Lung (tissue), 12 donors: ENCODE results near the gene OGFR. TPM values are rescaled to one million over a fixed set of nuclear protein-coding genes. Genes with fewer than 3 reads are reported as not detected.
A peak's percentile ranks its signal among the peaks of the same experiment; 100 is the strongest.

ENCODE experiments used
- ATAC-seq: fragments of 200-7000 bp; cut with Tn5 transposase; one replicate; pipeline ENCODE4 v1.9.1; 2020; ENCODE audit warnings: moderate number of reproducible peaks; ENCODE audit not compliant: insufficient read depth, low FRiP score
- DNase-seq, 3 donors: peaks; one replicate each; pipeline ENCODE4 v3.0.0-alpha.2; 2013 to 2017
- H3K27ac ChIP-seq, 2 donors: one replicate each; pipeline ENCODE4 v1.5.1; 2013; ENCODE audit warnings: mild to moderate bottlenecking in 2 of 2, moderate library complexity in 2 of 2, control low read depth in 1 of 2, inconsistent platforms in 1 of 2, low read depth in 1 of 2, low read length in 1 of 2
- H3K27me3 ChIP-seq, 3 donors: one replicate each; pipeline ENCODE4 v1.5.1; 2013; ENCODE audit warnings: low read length in 2 of 3; ENCODE audit not compliant: control insufficient read depth in 3 of 3, insufficient read depth in 3 of 3
- H3K36me3 ChIP-seq, 4 donors: one replicate each; pipeline ENCODE4 v1.5.1; 2013; ENCODE audit warnings: low read length in 4 of 4, mild to moderate bottlenecking in 1 of 4, moderate library complexity in 1 of 4; ENCODE audit not compliant: control insufficient read depth in 4 of 4, insufficient read depth in 4 of 4
- H3K4me1 ChIP-seq, 5 donors: one replicate each; pipeline ENCODE4 v1.5.1; 2013; ENCODE audit warnings: low read length in 5 of 5, mild to moderate bottlenecking in 2 of 5, moderate library complexity in 1 of 5; ENCODE audit not compliant: control insufficient read depth in 5 of 5, insufficient read depth in 5 of 5
- H3K4me3 ChIP-seq: one replicate; pipeline ENCODE4 v1.5.1; 2013; ENCODE audit warnings: mild to moderate bottlenecking, control low read depth, moderate library complexity
- H3K9ac ChIP-seq, 2 donors: one replicate each; pipeline ENCODE4 v1.5.1; 2013; ENCODE audit warnings: low read length in 2 of 2, control low read depth in 1 of 2; ENCODE audit not compliant: insufficient read depth in 1 of 2
- H3K9me3 ChIP-seq, 4 donors: one replicate each; pipeline ENCODE4 v1.5.1; 2013; ENCODE audit warnings: low read length in 3 of 4, mild to moderate bottlenecking in 1 of 4, moderate library complexity in 1 of 4; ENCODE audit not compliant: control insufficient read depth in 4 of 4, insufficient read depth in 3 of 4
- WGBS, 2 donors: extraction: QIAGEN DNeasy Blood & Tissue Kit; methylation state at CpG; one replicate each; pipeline ENCODE4 v1.1.7; 2013; 5-methylcytosine and 5-hydroxymethylcytosine counted together
- polyA plus RNA-seq, 2 donors: library from polyadenylated mRNA; stranded (reverse); fragments of 200-250 nt; gene quantifications; one replicate each; pipeline ENCODE4 v1.2.1, GENCODE V29; 2013
- total RNA-seq, 2 donors: library from RNA; depleted of rRNA in 1 of 2; stranded (reverse); fragments of >200 nt in 1 of 2; gene quantifications; one replicate each; pipeline ENCODE4 v1.2.1, GENCODE V29; 2014 to 2021
- TF ChIP-seq, protein P1 (sequence below): IDR thresholded peaks from 2 replicates; pipeline ENCODE4 v1.5.1; 2012; ENCODE audit warnings: mild to moderate bottlenecking; ENCODE audit errors: control extremely low read depth, extremely low read depth
- donor health status: control.
- donor health status: control.
- donor health status: Bipolar disorder and iron deficiency.
- donor health status: healthy.
- donor health status: DM: yes; HTN: yes; CAD: no.

The OGFR gene
- total and polyA plus RNA-seq, 4 donors: 38.0 to 73.1 (median 63.9) TPM

- Histone ChIP-seq H3K4me1 (peaks cover 0 to 24% (median 7%) of the 10 kb centered on the region in 5 donors), H3K9me3 (no peaks in the 10 kb centered on the region), H3K27me3 (no peaks in the 10 kb centered on the region), H3K27ac (no peak overlapping the region), H3K36me3 (no peaks in the 10 kb centered on the region), H3K4me3 (no peak overlapping the region), H3K9ac (no peak overlapping the region)
- whole genome bisulfite sequencing, 2 donors: 93 to 94% methylated on average over 14 of the region's 14 CpGs
- TF ChIP-seq, protein P1, sequence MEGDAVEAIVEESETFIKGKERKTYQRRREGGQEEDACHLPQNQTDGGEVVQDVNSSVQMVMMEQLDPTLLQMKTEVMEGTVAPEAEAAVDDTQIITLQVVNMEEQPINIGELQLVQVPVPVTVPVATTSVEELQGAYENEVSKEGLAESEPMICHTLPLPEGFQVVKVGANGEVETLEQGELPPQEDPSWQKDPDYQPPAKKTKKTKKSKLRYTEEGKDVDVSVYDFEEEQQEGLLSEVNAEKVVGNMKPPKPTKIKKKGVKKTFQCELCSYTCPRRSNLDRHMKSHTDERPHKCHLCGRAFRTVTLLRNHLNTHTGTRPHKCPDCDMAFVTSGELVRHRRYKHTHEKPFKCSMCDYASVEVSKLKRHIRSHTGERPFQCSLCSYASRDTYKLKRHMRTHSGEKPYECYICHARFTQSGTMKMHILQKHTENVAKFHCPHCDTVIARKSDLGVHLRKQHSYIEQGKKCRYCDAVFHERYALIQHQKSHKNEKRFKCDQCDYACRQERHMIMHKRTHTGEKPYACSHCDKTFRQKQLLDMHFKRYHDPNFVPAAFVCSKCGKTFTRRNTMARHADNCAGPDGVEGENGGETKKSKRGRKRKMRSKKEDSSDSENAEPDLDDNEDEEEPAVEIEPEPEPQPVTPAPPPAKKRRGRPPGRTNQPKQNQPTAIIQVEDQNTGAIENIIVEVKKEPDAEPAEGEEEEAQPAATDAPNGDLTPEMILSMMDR: no peak
- DNase-seq (no peak), ATAC-seq (no peak)
Observed at GRCh38 chr20:62830251-62830650, 25.6 kb downstream of the OGFR start.

DNA sequence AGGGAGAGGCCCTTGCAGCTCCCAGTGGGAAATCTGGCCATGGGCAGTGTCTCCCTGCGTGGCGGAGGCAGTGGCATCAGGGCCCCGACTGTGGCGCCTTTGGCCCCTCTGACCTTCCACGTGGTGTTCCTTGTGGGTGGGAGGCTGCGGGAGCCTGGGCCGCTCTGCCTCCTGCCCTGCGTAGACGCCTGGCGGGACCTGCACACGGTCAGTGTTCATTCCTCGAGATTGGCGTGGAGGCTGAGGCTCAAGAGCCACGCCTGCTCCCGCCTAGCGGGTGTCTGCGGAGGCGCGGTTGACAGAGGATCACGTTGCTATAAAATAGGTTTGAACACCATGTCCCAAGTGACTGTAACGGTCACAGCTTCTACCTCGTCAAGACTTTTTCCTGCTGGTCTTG is 26.2 kb downstream of the OGFR start:
- DNase-seq (peak in 1 of 3 donors; percentile 11), ATAC-seq (no peak)
- WGBS, 2 donors: 78 to 88% methylated on average over 22 of the region's 22 CpGs
- Histone ChIP-seq H3K27me3 (no peaks in the 10 kb centered on the region), H3K36me3 (no peaks in the 10 kb centered on the region), H3K4me3 (no peak overlapping the region), H3K9ac (no peak overlapping the region), H3K27ac (no peak overlapping the region), H3K9me3 (no peaks in the 10 kb centered on the region), H3K4me1 (peaks cover 0 to 24% (median 7%) of the 10 kb centered on the region in 5 donors)
- TF ChIP-seq, protein P1: no peak

DNA sequence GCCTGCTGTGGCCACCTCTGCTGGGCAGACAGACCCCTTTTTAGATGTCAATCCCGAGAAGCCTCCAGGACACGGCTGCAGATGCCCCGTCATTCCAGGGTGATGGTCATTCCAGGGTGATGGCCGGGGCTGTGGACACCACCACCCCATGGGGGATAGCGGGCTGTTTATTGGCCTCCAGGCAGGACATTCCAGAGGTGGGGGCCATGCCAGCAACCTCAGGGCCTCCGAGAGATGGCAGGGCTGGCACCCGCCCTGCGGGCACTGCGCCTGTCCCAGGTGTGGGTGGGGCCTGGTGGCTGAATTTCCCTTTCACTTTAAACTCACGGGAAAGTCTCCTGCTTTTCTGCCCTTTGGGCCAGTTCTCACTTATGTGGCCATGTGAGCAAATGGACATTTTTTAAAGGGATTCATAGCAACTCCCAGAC is 26.7 kb downstream of the OGFR start:
- peaks cover 0 to 24% (median 7%) of the 10 kb centered on the region in 5 donors for H3K4me1 ChIP-seq
- H3K27me3 ChIP-seq: no peaks in the 10 kb centered on the region
- no peaks in the 10 kb centered on the region for H3K9me3 ChIP-seq
- 75 to 88% methylated on average over 10 of the region's 10 CpGs for WGBS, 2 donors
- TF ChIP-seq, protein P1: no peak
- H3K27ac ChIP-seq: no peak overlapping the region
- no peak overlapping the region for H3K4me3 ChIP-seq
- H3K9ac ChIP-seq: no peak overlapping the region
- H3K36me3 ChIP-seq: no peaks in the 10 kb centered on the region
- no peak for ATAC-seq
- peak in 1 of 3 donors; percentile 9 for DNase-seq

DNA sequence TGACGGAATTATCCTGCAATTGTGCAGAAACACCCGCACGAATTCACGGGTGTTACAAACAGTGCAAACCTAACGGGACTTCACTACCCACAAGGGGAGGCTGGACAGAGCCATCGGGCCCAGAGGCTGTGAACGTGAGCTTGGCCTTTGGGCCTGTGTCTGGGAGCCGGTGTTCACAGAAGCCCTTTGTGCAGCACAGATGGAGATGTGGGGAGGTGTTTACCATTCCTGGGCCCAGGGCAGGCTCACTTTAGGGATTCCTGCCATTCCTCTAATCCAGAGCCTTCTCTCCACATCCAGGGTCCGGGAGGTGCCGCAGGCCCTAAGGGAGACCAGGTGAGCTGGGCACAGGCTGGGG is 27.2 kb downstream of the OGFR start:
- H3K36me3 ChIP-seq: no peaks in the 10 kb centered on the region
- H3K27ac ChIP-seq: peak overlapping the region in 1 of 2 donors; percentile 10
- no peak for ATAC-seq
- no peaks in the 10 kb centered on the region for H3K9me3 ChIP-seq
- WGBS, 2 donors: 80 to 85% methylated on average over 10 of the region's 10 CpGs
- H3K4me3 ChIP-seq: no peak overlapping the region
- no peak overlapping the region for H3K9ac ChIP-seq
- H3K4me1 ChIP-seq: peaks cover 0 to 24% (median 7%) of the 10 kb centered on the region in 5 donors
- H3K27me3 ChIP-seq: no peaks in the 10 kb centered on the region
- DNase-seq: peak in 1 of 3 donors; percentile 7
- TF ChIP-seq, protein P1: no peak
